ENCODE data around the gene LAS1L. TPM values are rescaled to one million over a fixed set of nuclear protein-coding genes. Genes with fewer than 3 reads are reported as not detected.
"Not testable (repeated sequence)": the region's sequence is repeated elsewhere in the genome, so short reads cannot be mapped to it uniquely, and the experiment has no call there.

LAS1L gene
- polyA plus RNA-seq, 1 of the 3 experiments (the other 2 are of a cell fraction) = 39.0 TPM

GRCh38 chrX:65480960-65481359 lies 53.6 kb downstream of the LAS1L start:
- WGBS (ENCODE audit: low lambda C conversion rate) = 19% methylated on average over 3 of the region's 3 CpGs
- H4K20me1 ChIP-seq (ENCODE audit: insufficient read depth) = no peaks in the 10 kb centered on the region
- TF ChIP-seq GABPA (IDR thresholded peaks at IDR 0.05; ENCODE audit: low read depth) = no peak
- no peak for TF ChIP-seq CHD2 (IDR thresholded peaks at IDR 0.05; ENCODE audit: low read length, partially characterized antibody)
- no peak for TF ChIP-seq RXRA (IDR thresholded peaks at IDR 0.05; ENCODE audit: borderline replicate concordance, low read depth)
- TF ChIP-seq SIN3A (IDR thresholded peaks at IDR 0.05; ENCODE audit: borderline replicate concordance, low read depth, low read length) = no peak
- TF ChIP-seq REST (IDR thresholded peaks at IDR 0.05; ENCODE audit: low read depth, low read length) = no peak
- TF ChIP-seq RCOR1 (IDR thresholded peaks at IDR 0.05; ENCODE audit: low read length) = no peak
- TF ChIP-seq NRF1 (IDR thresholded peaks at IDR 0.05; ENCODE audit: low read depth, low read length) = no peak
- no peak for TF ChIP-seq FOXM1 (IDR thresholded peaks at IDR 0.05; ENCODE audit: low read depth)
- TF ChIP-seq PBX3 (IDR thresholded peaks at IDR 0.05) = no peak
- TF ChIP-seq USF2 (IDR thresholded peaks at IDR 0.05; ENCODE audit: borderline replicate concordance, low read depth, low read length) = no peak
- TF ChIP-seq POLR2AphosphoS5 (IDR thresholded peaks at IDR 0.05; ENCODE audit: low read depth, low read length) = no peak
- TF ChIP-seq TEAD4 (IDR thresholded peaks at IDR 0.05; ENCODE audit: borderline replicate concordance, insufficient read depth) = no peak
- H3K27ac ChIP-seq (ENCODE audit: low read depth in 2 of 2, low read length in 1 of 2) = no peak overlapping the region
- H3K9me2 ChIP-seq = no peaks in the 10 kb centered on the region
- no peak overlapping the region for H3K9ac ChIP-seq
- no peaks in the 10 kb centered on the region for H3K27me3 ChIP-seq (ENCODE audit: insufficient read depth)
- no peak overlapping the region for H3K4me2 ChIP-seq
- H3K4me3 ChIP-seq (ENCODE audit: low read depth in 2 of 2, low read length in 1 of 2) = no peak overlapping the region
- ChIA-PET POLR2A (no interaction called here), CTCF (no interaction called here)
- H3K79me2 ChIP-seq (ENCODE audit: insufficient read depth) = no peaks in the 10 kb centered on the region
- no peak for DNase-seq
- H3K4me1 ChIP-seq (ENCODE audit: control insufficient read depth in 1 of 2, insufficient read depth in 2 of 2, low read depth in 1 of 2, low read length in 1 of 2) = no peaks in the 10 kb centered on the region
- H3K9me3 ChIP-seq = no peaks in the 10 kb centered on the region
- no peaks in the 10 kb centered on the region for H3K36me3 ChIP-seq (replicated peaks in 1 of 2; ENCODE audit: control insufficient read depth in 1 of 2, insufficient read depth in 2 of 2, low read length in 1 of 2)
- H3F3A ChIP-seq (replicated peaks; ENCODE audit: insufficient read depth) = no peaks in the 10 kb centered on the region
- no peak overlapping the region for H2AFZ ChIP-seq (ENCODE audit: low read depth)

GRCh38 chrX:65479102-65479501 lies 55.5 kb downstream of the LAS1L start:
- H4K20me1 ChIP-seq (ENCODE audit: insufficient read depth); H3K27ac ChIP-seq (ENCODE audit: low read depth in 2 of 2, low read length in 1 of 2); H2AFZ ChIP-seq (ENCODE audit: low read depth); H3K4me1 ChIP-seq (ENCODE audit: control insufficient read depth in 1 of 2, insufficient read depth in 2 of 2, low read depth in 1 of 2, low read length in 1 of 2); CTCF ChIA-PET; DNase-seq; H3K4me3 ChIP-seq (ENCODE audit: low read depth in 2 of 2, low read length in 1 of 2); H3K27me3 ChIP-seq (ENCODE audit: insufficient read depth); POLR2A ChIA-PET; H3K79me2 ChIP-seq (ENCODE audit: insufficient read depth); H3K9ac ChIP-seq; H3K4me2 ChIP-seq; H3K9me3 ChIP-seq; H3F3A ChIP-seq (replicated peaks; ENCODE audit: insufficient read depth); H3K9me2 ChIP-seq; H3K36me3 ChIP-seq (replicated peaks in 1 of 2; ENCODE audit: control insufficient read depth in 1 of 2, insufficient read depth in 2 of 2, low read length in 1 of 2): not testable (repeated sequence)
- WGBS (ENCODE audit: low lambda C conversion rate) = 1% methylated on average over 3 of the region's 3 CpGs
